NCI-H146 (cell line): Measurements from ENCODE around the gene TGIF2.
"Not testable (repeated sequence)": the region's sequence is repeated elsewhere in the genome, so short reads cannot be mapped to it uniquely, and the experiment has no call there.

Experiments
- DNase-seq: peaks from one replicate; lab custom pipeline; 2025; lab: John Stamatoyannopoulos, UW

Gene TGIF2

GRCh38 chr20:36547186-36548005 lies 26.0 kb upstream of the TGIF2 start:
- no peak for DNase-seq

GRCh38 chr20:36548006-36548315 lies 25.4 kb upstream of the TGIF2 start:
- no peak for DNase-seq

- DNase-seq: no peak
These were observed 24.4 kb upstream of the TGIF2 start for GRCh38 chr20:36548704-36549627.

- no peak for DNase-seq
These were observed 23.8 kb upstream of the TGIF2 start for GRCh38 chr20:36549628-36549941.

GRCh38 chr20:36549942-36550789 lies 23.2 kb upstream of the TGIF2 start:
- no peak for DNase-seq

- no peak for DNase-seq
These were observed 22.6 kb upstream of the TGIF2 start for GRCh38 chr20:36550790-36551299.

GRCh38 chr20:36555248-36555647 lies 18.1 kb upstream of the TGIF2 start:
- no peak for DNase-seq

GRCh38 chr20:36562724-36563123 lies 10.7 kb upstream of the TGIF2 start:
- DNase-seq: no peak

GRCh38 chr20:36563374-36563773 lies 10.0 kb upstream of the TGIF2 start:
- no peak for DNase-seq

GRCh38 chr20:36564078-36564725 lies 9.2 kb upstream of the TGIF2 start:
- not testable (repeated sequence) for DNase-seq

GRCh38 chr20:36564726-36565121 lies 8.7 kb upstream of the TGIF2 start:
- not testable (repeated sequence) for DNase-seq

- DNase-seq: no peak
These were observed 7.9 kb upstream of the TGIF2 start for GRCh38 chr20:36565520-36565919.

GRCh38 chr20:36569847-36570429 lies 3.5 kb upstream of the TGIF2 start:
- no peak for DNase-seq

GRCh38 chr20:36571564-36572504 lies 1.6 kb upstream of the TGIF2 start:
- peak; percentile 12 for DNase-seq

GRCh38 chr20:36572701-36573102 lies 695 bp upstream of the TGIF2 start:
- no peak for DNase-seq

GRCh38 chr20:36573798-36574365 lies 485 bp downstream of the TGIF2 start:
- peak; percentile 39 for DNase-seq

GRCh38 chr20:36574366-36575135 lies 1.2 kb downstream of the TGIF2 start:
- peak; percentile 35 for DNase-seq

- no peak for DNase-seq
These were observed 2.7 kb downstream of the TGIF2 start for GRCh38 chr20:36576081-36576445.
